ENCODE results near the gene C14orf93. TPM values are rescaled to one million over a fixed set of nuclear protein-coding genes. Genes with fewer than 3 reads are reported as not detected.

C14orf93 gene
- total and polyA plus RNA-seq, 9 of the 15 experiments (the other 6 are each of a cell fraction or from before 2014, with no cell fraction given), result 2.2 to 22.4 (median 16.1) TPM

- TF ChIP-seq AFF1 (IDR thresholded peaks at IDR 0.05; ENCODE audit: low read depth in 1 of 2, partially characterized antibody in 2 of 2) (peak in 1 of 2 experiments; percentile 55), ZNF121 (CRISPR knock-in tag; conservative IDR thresholded peaks at IDR 0.05) (0 out of 2 replicates have a peak, but pooled peaks have one; percentile 4), MCM2 (IDR thresholded peaks at IDR 0.05; ENCODE audit: low read depth) (no peak), MAX (CRISPR knock-in tag; IDR thresholded peaks at IDR 0.05) (peak; percentile 39; the same call in 1 of the 2 replicates), GATAD2B (IDR thresholded peaks at IDR 0.05; ENCODE audit: borderline replicate concordance) (no peak; the same call in 1 of the 2 replicates), ZNF311 (CRISPR knock-in tag; IDR thresholded peaks at IDR 0.05) (no peak), NFE2L1 (tag; IDR thresholded peaks at IDR 0.05; ENCODE audit: borderline replicate concordance, low read depth) (no peak), KDM1A (IDR thresholded peaks at IDR 0.05) (no peak), CEBPB (tag; IDR thresholded peaks at IDR 0.05) (no peak), SREBF1 (IDR thresholded peaks at IDR 0.05; ENCODE audit: borderline replicate concordance, low read depth, low read length) (no peak), NR2C1 (IDR thresholded peaks at IDR 0.05) (no peak), NR2C1 (tag; IDR thresholded peaks at IDR 0.05) (no peak), VEZF1 (CRISPR knock-in tag; IDR thresholded peaks at IDR 0.05) (no peak), FOXJ3 (CRISPR knock-in tag; IDR thresholded peaks at IDR 0.05) (no peak), ZNF77 (CRISPR knock-in tag; IDR thresholded peaks at IDR 0.05) (no peak), TCF7 (IDR thresholded peaks at IDR 0.05; ENCODE audit: borderline replicate concordance) (no peak), MYC (IDR thresholded peaks at IDR 0.05; ENCODE audit: low read depth, low read length) (no peak; the same call in 1 of the 2 replicates), MYC (CRISPR knock-in tag; IDR thresholded peaks at IDR 0.05; ENCODE audit: borderline replicate concordance, low read depth) (peak; percentile 48; the same call in 1 of the 2 replicates), SETDB1 (IDR thresholded peaks at IDR 0.05; ENCODE audit: low read length) (no peak), GTF2B (IDR thresholded peaks at IDR 0.05; ENCODE audit: extremely low read depth, insufficient read length) (no peak), DNMT1 (IDR thresholded peaks at IDR 0.05) (no peak), MBD2 (IDR thresholded peaks at IDR 0.05; ENCODE audit: borderline replicate concordance, low read depth) (no peak)
Measured at GRCh38 chr14:23057757-23058653, 48.1 kb upstream of the C14orf93 start (continued).
